Stimulated activated naive CD4-positive, alpha-beta T cell (primary cell): Measurements from ENCODE around the gene PCDHGC3.
A peak's percentile ranks its signal among the peaks of the same experiment; 100 is the strongest.

Experiments
- DNase-seq, 6 experiments: peaks; one replicate each; lab custom pipeline; 2025; lab: John Stamatoyannopoulos, UW

The PCDHGC3 gene

DNA sequence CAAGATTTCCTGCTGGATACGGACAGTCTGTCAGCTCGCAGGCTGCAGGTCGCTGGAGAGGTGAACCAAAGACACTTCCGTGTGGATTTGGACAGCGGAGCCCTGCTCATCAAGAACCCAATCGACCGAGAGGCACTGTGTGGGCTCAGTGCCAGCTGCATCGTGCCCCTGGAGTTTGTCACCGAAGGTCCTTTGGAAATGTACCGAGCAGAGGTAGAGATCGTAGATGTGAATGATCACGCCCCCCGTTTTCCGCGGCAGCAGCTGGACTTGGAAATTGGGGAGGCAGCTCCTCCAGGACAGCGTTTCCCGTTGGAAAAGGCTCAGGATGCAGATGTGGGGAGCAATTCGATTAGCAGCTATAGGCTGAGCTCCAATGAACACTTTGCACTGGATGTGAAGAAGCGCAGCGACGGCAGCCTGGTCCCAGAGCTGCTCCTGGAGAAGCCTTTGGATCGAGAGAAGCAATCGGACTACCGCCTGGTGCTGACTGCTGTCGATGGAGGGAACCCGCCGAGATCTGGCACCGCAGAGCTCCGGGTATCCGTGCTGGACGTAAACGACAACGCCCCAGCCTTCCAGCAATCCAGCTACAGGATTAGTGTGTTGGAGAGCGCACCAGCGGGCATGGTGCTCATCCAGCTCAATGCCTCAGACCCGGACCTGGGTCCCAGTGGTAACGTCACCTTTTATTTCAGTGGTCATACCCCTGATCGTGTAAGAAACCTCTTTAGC lies 9.7 kb downstream of the PCDHGC3 start:
- DNase-seq: no peak

- DNase-seq: no peak
These were observed 10.3 kb downstream of the PCDHGC3 start for GRCh38 chr5:141486091-141486490.

GRCh38 chr5:141487131-141487530 lies 11.4 kb downstream of the PCDHGC3 start:
- DNase-seq: no peak

- DNase-seq: no peak
These were observed 13.1 kb downstream of the PCDHGC3 start, which contains the start of gene PCDHGC5 for GRCh38 chr5:141488591-141489561. Gene PCDHGC5 (plus strand): TSS chr5:141489081. CDS start chr5:141489241, 160 bp downstream.

- no peak for DNase-seq
These were observed 14.1 kb downstream of the PCDHGC3 start for GRCh38 chr5:141489841-141490240.

- no peak for DNase-seq
These were observed 14.5 kb downstream of the PCDHGC3 start for GRCh38 chr5:141490271-141490670.

- DNase-seq: no peak
These were observed 15.0 kb downstream of the PCDHGC3 start for GRCh38 chr5:141490771-141491170.

DNA sequence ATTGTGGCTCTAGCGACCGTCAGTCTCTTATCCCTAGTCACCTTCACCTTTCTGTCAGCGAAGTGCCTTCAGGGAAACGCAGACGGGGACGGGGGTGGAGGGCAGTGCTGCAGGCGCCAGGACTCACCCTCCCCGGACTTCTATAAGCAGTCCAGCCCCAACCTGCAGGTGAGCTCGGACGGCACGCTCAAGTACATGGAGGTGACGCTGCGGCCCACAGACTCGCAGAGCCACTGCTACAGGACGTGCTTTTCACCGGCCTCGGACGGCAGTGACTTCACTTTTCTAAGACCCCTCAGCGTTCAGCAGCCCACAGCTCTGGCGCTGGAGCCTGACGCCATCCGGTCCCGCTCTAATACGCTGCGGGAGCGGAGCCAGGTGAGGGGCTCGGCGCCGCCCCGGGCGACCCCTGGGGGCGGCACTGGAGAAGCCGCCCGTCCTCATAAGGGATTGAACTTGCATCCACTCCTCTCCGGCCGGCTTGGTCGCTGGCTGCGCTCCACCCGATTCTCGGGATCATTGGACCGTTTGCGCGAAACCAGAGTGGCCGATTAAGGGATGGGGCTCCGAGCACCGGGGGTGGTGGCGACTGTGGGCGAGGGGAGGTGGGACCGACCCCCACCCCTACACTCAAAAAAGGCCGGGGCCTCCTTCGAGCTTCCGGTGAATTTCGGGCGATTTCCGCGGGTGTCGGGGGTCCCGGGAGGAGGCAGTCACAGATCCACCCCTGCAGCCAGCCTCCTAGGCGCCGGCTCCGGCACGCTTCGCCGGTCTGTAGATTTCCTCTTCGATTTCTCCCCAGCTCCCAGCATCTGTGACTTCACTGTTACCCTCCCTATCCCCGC lies 15.8 kb downstream of the PCDHGC3 start:
- DNase-seq: no peak

GRCh38 chr5:141492168-141492885 lies 16.6 kb downstream of the PCDHGC3 start:
- DNase-seq: peak in 1 of 6 experiments; percentile 19

DNA sequence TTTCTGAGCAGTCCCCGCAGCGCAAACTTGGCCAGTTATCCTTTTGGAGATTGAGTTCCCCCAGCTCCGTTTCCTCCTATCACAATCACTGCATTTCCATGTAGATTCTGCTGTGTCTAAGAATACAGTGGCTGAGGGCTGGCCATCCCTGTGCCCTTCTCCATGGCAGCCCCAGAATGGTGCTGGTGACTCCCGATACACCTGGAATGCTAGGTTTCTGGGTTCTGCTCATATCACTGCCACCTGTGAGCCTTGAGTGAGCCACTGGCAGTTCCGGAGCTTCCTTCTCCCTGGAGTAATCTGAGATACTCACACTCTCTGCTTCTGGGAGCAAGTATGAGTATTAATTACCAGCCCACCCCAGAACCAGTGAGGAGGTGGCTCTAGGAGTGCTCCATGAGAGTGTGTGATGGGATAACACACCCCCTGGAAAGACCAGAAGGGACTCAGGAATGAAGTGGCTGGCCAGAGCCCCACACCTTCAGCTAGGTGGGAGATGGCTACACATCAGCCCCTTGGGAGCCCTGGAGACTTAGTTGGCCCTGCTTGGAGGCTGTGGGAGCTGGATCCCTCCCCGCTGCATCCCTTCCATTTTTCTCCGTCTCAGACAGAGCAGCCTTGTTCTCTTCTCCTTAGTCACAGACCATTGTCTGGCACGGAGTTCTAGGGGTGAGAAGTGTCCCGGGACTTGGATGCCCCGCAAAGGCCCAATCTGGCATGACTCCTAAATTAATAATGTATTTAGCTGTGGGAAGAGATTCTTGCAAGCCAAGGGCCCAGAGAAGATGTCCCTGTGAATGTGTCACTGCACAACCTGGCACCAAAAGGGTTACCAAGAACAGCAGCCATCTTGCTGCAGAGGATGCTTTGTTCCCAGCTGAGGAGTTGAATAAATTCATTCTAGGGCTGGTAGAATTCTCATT lies 18.0 kb downstream of the PCDHGC3 start:
- no peak for DNase-seq

- DNase-seq: no peak
These were observed 19.1 kb downstream of the PCDHGC3 start for GRCh38 chr5:141494761-141495452.

GRCh38 chr5:141495453-141495811 lies 19.7 kb downstream of the PCDHGC3 start:
- DNase-seq: no peak

DNA sequence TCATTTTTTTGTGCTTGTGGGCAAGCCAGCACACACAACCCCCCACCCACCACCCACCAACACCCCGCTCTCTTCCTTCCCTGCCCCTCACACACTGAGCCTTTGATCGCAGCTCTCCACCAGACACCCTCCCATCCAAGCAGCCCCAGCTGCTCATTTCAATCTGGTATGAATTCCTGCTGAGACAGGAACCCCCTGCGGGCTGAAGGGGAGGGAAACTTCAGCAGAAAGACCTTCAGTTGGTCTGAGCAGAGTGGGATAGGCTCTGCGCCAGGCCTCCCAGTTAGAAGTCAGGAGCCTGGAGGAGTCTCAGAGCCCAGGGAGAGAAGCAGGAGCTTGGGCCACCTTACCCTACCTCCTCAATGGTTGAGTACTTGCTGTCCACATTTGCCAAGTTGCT lies 20.3 kb downstream of the PCDHGC3 start:
- no peak for DNase-seq

DNA sequence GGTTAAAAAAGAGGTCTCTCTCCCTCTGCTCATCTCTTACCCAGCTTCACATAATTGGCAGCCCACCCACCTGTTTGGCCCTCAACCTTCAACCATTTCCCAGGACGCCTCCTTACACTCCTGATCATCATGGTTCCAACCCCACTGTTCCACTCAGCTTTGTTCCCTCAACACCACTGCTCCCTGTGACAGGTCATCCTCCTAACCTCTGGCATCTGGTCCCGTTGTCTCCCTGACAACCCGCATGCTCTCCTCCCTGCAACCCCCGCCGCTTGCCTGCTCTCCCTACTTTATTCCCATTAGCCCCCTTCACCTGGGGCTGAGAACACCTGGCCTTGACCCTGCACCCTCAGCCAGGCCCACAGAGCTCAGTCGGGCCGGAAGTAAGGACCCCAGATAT lies 26.0 kb downstream of the PCDHGC3 start:
- DNase-seq: no peak

DNA sequence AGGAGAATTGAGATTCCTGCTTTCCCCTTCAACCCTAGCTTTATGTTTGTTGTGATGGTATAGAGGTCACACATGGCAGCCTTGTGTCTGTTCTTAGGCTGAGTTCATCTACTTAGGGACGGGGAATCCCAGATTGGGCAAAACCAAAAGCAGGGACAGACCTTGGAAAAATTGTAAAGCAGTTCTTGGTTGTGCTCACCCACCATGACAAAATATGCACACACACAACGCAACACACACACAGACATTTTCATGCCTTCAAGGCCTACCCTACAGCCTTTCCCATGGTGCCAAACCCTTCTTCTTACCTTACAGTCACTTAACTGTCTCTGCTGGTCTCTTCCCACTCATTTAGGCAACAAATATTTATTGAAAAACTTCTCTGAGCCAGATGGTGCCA lies 27.9 kb downstream of the PCDHGC3 start:
- no peak for DNase-seq

DNA sequence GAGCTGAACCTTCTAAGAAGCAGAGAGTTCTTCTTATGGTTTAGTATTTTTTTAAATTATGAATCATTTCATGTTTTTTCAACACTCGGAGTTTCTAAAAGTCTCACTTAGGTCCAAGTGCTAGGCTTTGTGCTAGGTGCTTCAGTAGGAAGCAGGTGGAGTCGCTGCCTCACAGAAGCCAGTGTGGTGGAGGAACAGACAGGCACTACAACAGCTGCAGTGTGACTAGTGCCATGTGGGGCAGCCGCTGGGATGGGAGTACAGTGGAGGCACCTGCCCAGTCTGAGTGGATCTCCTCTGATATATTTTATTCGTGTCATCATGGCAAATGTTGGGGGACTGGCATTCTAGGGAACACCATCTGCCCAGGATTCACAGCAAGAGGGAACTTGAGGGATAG lies 28.4 kb downstream of the PCDHGC3 start:
- no peak for DNase-seq

GRCh38 chr5:141506381-141507155 lies 30.8 kb downstream of the PCDHGC3 start:
- DNase-seq: no peak

DNA sequence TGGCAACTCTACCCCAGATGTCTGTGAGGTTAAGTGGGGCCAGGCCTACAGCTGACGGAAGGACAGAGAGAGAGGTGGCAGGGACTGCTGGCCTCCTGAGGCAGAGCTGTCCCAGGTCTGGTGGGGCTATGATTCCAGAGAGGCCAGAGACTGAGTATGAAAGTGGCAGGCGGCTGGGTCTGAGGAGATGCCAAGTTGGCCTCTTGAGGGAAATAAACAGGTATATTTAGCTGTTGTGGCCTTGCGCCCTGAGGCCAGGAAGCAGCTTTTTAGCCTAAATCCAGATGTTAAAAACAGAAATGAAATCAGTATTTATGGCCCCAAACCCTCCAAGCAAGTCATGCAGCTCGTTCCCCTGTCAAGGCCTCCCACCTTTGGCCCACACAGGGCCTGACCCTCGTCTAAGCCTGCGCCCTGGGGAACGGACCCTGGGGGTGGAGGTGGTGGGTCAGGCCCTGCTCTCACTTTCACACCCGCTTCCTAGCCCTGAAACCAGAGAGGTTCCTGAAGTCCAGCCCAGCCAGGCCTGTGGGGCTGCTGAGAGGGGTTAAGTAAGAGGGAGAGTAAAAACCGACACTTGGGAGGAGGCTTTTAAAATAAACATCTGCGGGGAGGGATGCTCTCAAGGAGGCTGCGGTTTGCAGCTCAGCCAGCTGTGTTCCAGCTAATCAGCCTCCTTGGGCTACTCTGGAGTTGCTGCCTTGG lies 31.8 kb downstream of the PCDHGC3 start:
- DNase-seq: no peak
